HepG2 (cell line): ENCODE measurements around the gene SLC25A46. TPM values are rescaled to one million over a fixed set of nuclear protein-coding genes. Genes with fewer than 3 reads are reported as not detected.

Source experiments
- ATF7 ChIP-seq, 2 experiments: fragments of 450-650 bp in 1 of 2; sonication (generic) in 1 of 2; formaldehyde crosslinking in 1 of 2; IDR thresholded peaks; 2 replicates each; pipeline versions ENCODE4 v1.4.0 to v1.6.1; 2016 to 2020; ENCODE audit warnings: antibody characterized with exemption in 1 of 2, mild to moderate bottlenecking in 1 of 2, missing genetic modification reagents in 1 of 2
- CAMTA2 ChIP-seq: sonication (generic); formaldehyde crosslinking; IDR thresholded peaks from 2 replicates; pipeline ENCODE4 v1.4.0; 2020; ENCODE audit warnings: mild to moderate bottlenecking, missing genetic modification reagents, borderline replicate concordance
- CHD2 ChIP-seq: IDR thresholded peaks from 2 replicates; pipeline ENCODE4 v1.6.1; 2011; ENCODE audit warnings: low read depth, low read length, improper control_type of control experiment
- ELF1 ChIP-seq: sonication (generic); formaldehyde crosslinking; IDR thresholded peaks from 2 replicates; pipeline ENCODE4 v1.4.0; 2020; ENCODE audit warnings: missing genetic modification reagents
- FLYWCH1 ChIP-seq: sonication (generic); formaldehyde crosslinking; IDR thresholded peaks from 2 replicates; pipeline ENCODE4 v1.8.1; 2023; ENCODE audit warnings: mild to moderate bottlenecking, missing genetic modification reagents
- FOXP1 ChIP-seq, 2 experiments: fragments of 450-650 bp in 1 of 2; IDR thresholded peaks; 2 replicates each; pipeline ENCODE4 v1.6.1; 2017 to 2018; ENCODE audit warnings: antibody characterized with exemption in 1 of 2
- HDAC2 ChIP-seq: sonication (generic); formaldehyde crosslinking; IDR thresholded peaks from 2 replicates; pipeline ENCODE4 v1.4.0; 2020; ENCODE audit warnings: missing genetic modification reagents
- HINFP ChIP-seq: sonication (generic); formaldehyde crosslinking; IDR thresholded peaks from 2 replicates; pipeline ENCODE4 v1.4.0; 2020; ENCODE audit warnings: low read depth, mild to moderate bottlenecking, missing genetic modification reagents
- JDP2 ChIP-seq: sonication (generic); formaldehyde crosslinking; IDR thresholded peaks from 2 replicates; pipeline ENCODE4 v1.8.1; 2022; ENCODE audit warnings: missing genetic modification reagents, borderline replicate concordance
- KDM5A ChIP-seq: fragments of 200-600 bp; sonication (generic); IDR thresholded peaks from 2 replicates; pipeline ENCODE4 v1.7.0; 2018; ENCODE audit warnings: antibody characterized with exemption, mild to moderate bottlenecking, low read length, borderline replicate concordance
- MBNL3 ChIP-seq: fragments of 250-450 bp; sonication (Bioruptor Pico); conservative IDR thresholded peaks from 2 replicates; pipeline ENCODE4 v1.8.0; 2022; ENCODE audit warnings: mild to moderate bottlenecking, inconsistent platforms
- PHF5A ChIP-seq: IDR thresholded peaks from one replicate; pipeline ENCODE4 v1.6.1; 2018; ENCODE audit warnings: low read depth, missing genetic modification reagents; ENCODE audit not compliant: unreplicated experiment
- PLSCR1 ChIP-seq: sonication (generic); formaldehyde crosslinking; IDR thresholded peaks from 2 replicates; pipeline ENCODE4 v1.5.0; 2020; ENCODE audit warnings: missing genetic modification reagents, mild to moderate bottlenecking, borderline replicate concordance
- PPARG ChIP-seq: conservative IDR thresholded peaks from 2 replicates; pipeline ENCODE4 v1.6.1; 2016; ENCODE audit warnings: missing biosample characterization, missing genetic modification reagents
- SCMH1 ChIP-seq: sonication (generic); formaldehyde crosslinking; IDR thresholded peaks from 2 replicates; pipeline ENCODE4 v1.9.0; 2021; ENCODE audit warnings: missing genetic modification reagents, mild to moderate bottlenecking, borderline replicate concordance
- ZBTB20 ChIP-seq: sonication (generic); formaldehyde crosslinking; IDR thresholded peaks from 2 replicates; pipeline ENCODE4 v1.8.1; 2023; ENCODE audit warnings: missing genetic modification reagents, low read depth, mild to moderate bottlenecking, borderline replicate concordance
- ZBTB39 ChIP-seq: sonication (generic); formaldehyde crosslinking; IDR thresholded peaks from 2 replicates; pipeline ENCODE4 v1.5.0; 2020; ENCODE audit warnings: missing genetic modification reagents
- ZFP36L2 ChIP-seq: sonication (generic); formaldehyde crosslinking; IDR thresholded peaks from 2 replicates; pipeline ENCODE4 v1.4.0; 2020; ENCODE audit warnings: missing genetic modification reagents
- ZNF12 ChIP-seq: sonication (generic); formaldehyde crosslinking; IDR thresholded peaks from 2 replicates; pipeline ENCODE4 v1.5.0; 2020; ENCODE audit warnings: missing genetic modification reagents
- ZNF260 ChIP-seq: sonication (generic); formaldehyde crosslinking; IDR thresholded peaks from 2 replicates; pipeline ENCODE4 v1.4.0; 2020; ENCODE audit warnings: missing genetic modification reagents, low read depth, mild to moderate bottlenecking, borderline replicate concordance
- ZNF337 ChIP-seq: sonication (generic); formaldehyde crosslinking; IDR thresholded peaks from 2 replicates; pipeline ENCODE4 v1.5.1; 2020; ENCODE audit warnings: missing genetic modification reagents, low read depth, mild to moderate bottlenecking, borderline replicate concordance
- ZNF737 ChIP-seq: sonication (generic); formaldehyde crosslinking; IDR thresholded peaks from 2 replicates; pipeline ENCODE4 v1.5.0; 2020; ENCODE audit warnings: missing genetic modification reagents, mild to moderate bottlenecking, borderline replicate concordance
- ZNF761 ChIP-seq: sonication (generic); formaldehyde crosslinking; conservative IDR thresholded peaks from 2 replicates; pipeline ENCODE4 v1.4.0; 2020; ENCODE audit warnings: mild to moderate bottlenecking, missing genetic modification reagents
- ZNF773 ChIP-seq: sonication (generic); formaldehyde crosslinking; IDR thresholded peaks from 2 replicates; pipeline ENCODE4 v1.4.0; 2020; ENCODE audit warnings: missing genetic modification reagents, borderline replicate concordance
- ZSCAN30 ChIP-seq: sonication (generic); formaldehyde crosslinking; IDR thresholded peaks from 2 replicates; pipeline ENCODE4 v1.5.0; 2020; ENCODE audit warnings: mild to moderate bottlenecking, missing genetic modification reagents
- polyA plus RNA-seq, 8 experiments: library from polyadenylated mRNA; depleted of rRNA in 3 of 8; stranded (reverse) in 7 of 8; unstranded in 1 of 8; fragments of >200 nt; fragmentation: Illumina TruSeq in 4 of 8; extraction: Trizol in 4 of 8; gene quantifications; 2 replicates each; pipeline versions ENCODE4 v1.2.1 to v1.2.3, GENCODE V29; 2011 to 2016; ENCODE audit warnings: low read depth in 4 of 8, missing spikeins in 1 of 8, mixed read lengths in 1 of 8; ENCODE audit not compliant: insufficient read depth in 1 of 8
- total RNA-seq, 5 experiments: library from RNA; depleted of rRNA; stranded (reverse); fragments of >200 nt; fragmentation: Illumina TruSeq; extraction: Trizol; gene quantifications; 2 replicates each; pipeline ENCODE4 v1.2.3, GENCODE V29; 2016; ENCODE audit warnings: low read depth in 1 of 5

SLC25A46 gene
- total and polyA plus RNA-seq, 2 of the 13 experiments (the other 11 are each of a cell fraction or from before 2014, with no cell fraction given), result 14.2 to 34.6 TPM

GRCh38 chr5:110738812-110739651, at the start of gene SLC25A46 (continued):
- TF ChIP-seq KDM5A, result peak; percentile 73
- peak; percentile 87 for TF ChIP-seq ZBTB20
- no peak for TF ChIP-seq MBNL3 (CRISPR knock-in tag)
- no peak for TF ChIP-seq PLSCR1 (CRISPR knock-in tag)
- no peak for TF ChIP-seq JDP2 (CRISPR knock-in tag)
- TF ChIP-seq ZNF761 (CRISPR knock-in tag), result 0 out of 2 replicates have a peak, but pooled peaks have one; percentile 74
- TF ChIP-seq ATF7 (IDR thresholded peaks at IDR 0.05), result no peak
- 0 out of 2 replicates have a peak, but pooled peaks have one; percentile 31 for TF ChIP-seq ATF7 (CRISPR knock-in tag; IDR thresholded peaks at IDR 0.05)
- no peak; the same call in 1 of the 2 replicates for TF ChIP-seq FLYWCH1 (CRISPR knock-in tag)
- no peak for TF ChIP-seq FOXP1 (IDR thresholded peaks at IDR 0.05)
- no peak for TF ChIP-seq FOXP1 (CRISPR knock-in tag; IDR thresholded peaks at IDR 0.05)
- no peak for TF ChIP-seq CAMTA2 (CRISPR knock-in tag)
- no peak for TF ChIP-seq CHD2
- no peak for TF ChIP-seq ZNF260 (CRISPR knock-in tag)
- peak; percentile 97 for TF ChIP-seq PPARG
- TF ChIP-seq ZSCAN30 (CRISPR knock-in tag), result peak; percentile 71; the same call in 1 of the 2 replicates
- TF ChIP-seq ZNF337 (CRISPR knock-in tag), result no peak
- TF ChIP-seq SCMH1 (CRISPR knock-in tag), result no peak
- 0 out of 2 replicates have a peak, but pooled peaks have one; percentile 66 for TF ChIP-seq ZBTB39 (CRISPR knock-in tag)
- TF ChIP-seq HINFP (CRISPR knock-in tag), result no peak
- peak; percentile 95 for TF ChIP-seq ELF1
- no peak for TF ChIP-seq ZNF737 (CRISPR knock-in tag)
- no peak; the same call in 1 of the 2 replicates for TF ChIP-seq ZNF773 (CRISPR knock-in tag)
- no peak for TF ChIP-seq ZNF12
- no peak for TF ChIP-seq ZFP36L2
- TF ChIP-seq PHF5A (CRISPR knock-in tag), result no peak
- TF ChIP-seq HDAC2 (CRISPR knock-in tag), result peak; percentile 59
